Astrocyte of the spinal cord (primary cell): ENCODE results near the gene CAPN12.
A peak's percentile ranks its signal among the peaks of the same experiment; 100 is the strongest.

Experiments used
- DNase-seq: peaks from one replicate; pipeline ENCODE4 v3.0.0; 2011; ENCODE audit warnings: low read depth, low spot score
- H3K4me3 ChIP-seq: 2 replicates; pipeline ENCODE4 v1.5.1; 2011; ENCODE audit warnings: low read depth, mild to moderate bottlenecking, low read length, moderate library complexity
- CTCF ChIP-seq: IDR thresholded peaks from 2 replicates; pipeline ENCODE4 v1.5.1; 2012; ENCODE audit warnings: low read depth, mild to moderate bottlenecking, low read length, inconsistent platforms
- in situ Hi-C: cut with HindIII; loops from 2 replicates; pipeline ENCODE4 v1.10.0; 2017; ENCODE audit warnings: low sequenced_read_pairs

The CAPN12 gene

GRCh38 chr19:38736036-38736412, 8.2 kb downstream of the CAPN12 start:
- no peak for TF ChIP-seq CTCF
- no peak for DNase-seq

GRCh38 chr19:38735257-38735686, 9.0 kb downstream of the CAPN12 start:
- DNase-seq = no peak
- no peak for TF ChIP-seq CTCF
- H3K4me3 ChIP-seq = no peak overlapping the region
- in situ Hi-C loops = no loop called here

More at GRCh38 chr19:38736036-38736412, 8.2 kb downstream of the CAPN12 start:
- peak overlapping the region; percentile 21 for H3K4me3 ChIP-seq
- in situ Hi-C loops = no loop called here

- no peak for TF ChIP-seq CTCF
- peak; percentile 45 for DNase-seq
- in situ Hi-C loops = no loop called here
- H3K4me3 ChIP-seq = no peak overlapping the region
Observed at GRCh38 chr19:38734426-38735256, 9.6 kb downstream of the CAPN12 start.

- no peak for TF ChIP-seq CTCF
- DNase-seq = no peak
- in situ Hi-C loops = no loop called here
- no peak overlapping the region for H3K4me3 ChIP-seq
Observed at GRCh38 chr19:38734176-38734425, 10.2 kb downstream of the CAPN12 start.

- no peak for DNase-seq
- no peak overlapping the region for H3K4me3 ChIP-seq
- in situ Hi-C loops = no loop called here
- TF ChIP-seq CTCF = no peak
Observed at GRCh38 chr19:38733493-38734175, 10.6 kb downstream of the CAPN12 start.

- in situ Hi-C loops = no loop called here
- H3K4me3 ChIP-seq = no peak overlapping the region
- no peak for DNase-seq
- TF ChIP-seq CTCF = no peak
Observed at GRCh38 chr19:38733241-38733492, 11.1 kb downstream of the CAPN12 start.
